WERI-Rb-1 (cell line): Measurements from ENCODE around the gene CECR2.

Experiments
- DNase-seq: peaks from one replicate; pipeline ENCODE4 v3.0.0-alpha.2; 2020
- H3K27ac ChIP-seq: fragments of 250-450 bp; sonication (Bioruptor Pico); 2 replicates; pipeline ENCODE4 v1.5.1; 2020; ENCODE audit warnings: mild to moderate bottlenecking, moderate library complexity
- H3K27me3 ChIP-seq: fragments of 250-450 bp; sonication (Bioruptor Pico); 2 replicates; pipeline ENCODE4 v1.5.1; 2021; ENCODE audit warnings: mild to moderate bottlenecking, low read depth, moderate library complexity; ENCODE audit not compliant: insufficient read depth, severe bottlenecking
- H3K36me3 ChIP-seq: fragments of 250-450 bp; sonication (Bioruptor Pico); 2 replicates; pipeline ENCODE4 v1.5.1; 2020; ENCODE audit warnings: mild to moderate bottlenecking, moderate library complexity
- H3K4me3 ChIP-seq: 2 replicates; pipeline ENCODE4 v1.5.1; 2011; ENCODE audit warnings: low read depth, mild to moderate bottlenecking, control low read depth, low read length
- H3K9me3 ChIP-seq: fragments of 250-450 bp; sonication (Bioruptor Pico); 2 replicates; pipeline ENCODE4 v1.5.1; 2021; ENCODE audit warnings: mild to moderate bottlenecking, moderate library complexity; ENCODE audit not compliant: severe bottlenecking
- CTCF ChIP-seq: IDR thresholded peaks from 2 replicates; pipeline ENCODE4 v1.5.1; 2011; ENCODE audit warnings: low read depth, mild to moderate bottlenecking, control low read depth, inconsistent platforms, low read length

CECR2 gene

DNA sequence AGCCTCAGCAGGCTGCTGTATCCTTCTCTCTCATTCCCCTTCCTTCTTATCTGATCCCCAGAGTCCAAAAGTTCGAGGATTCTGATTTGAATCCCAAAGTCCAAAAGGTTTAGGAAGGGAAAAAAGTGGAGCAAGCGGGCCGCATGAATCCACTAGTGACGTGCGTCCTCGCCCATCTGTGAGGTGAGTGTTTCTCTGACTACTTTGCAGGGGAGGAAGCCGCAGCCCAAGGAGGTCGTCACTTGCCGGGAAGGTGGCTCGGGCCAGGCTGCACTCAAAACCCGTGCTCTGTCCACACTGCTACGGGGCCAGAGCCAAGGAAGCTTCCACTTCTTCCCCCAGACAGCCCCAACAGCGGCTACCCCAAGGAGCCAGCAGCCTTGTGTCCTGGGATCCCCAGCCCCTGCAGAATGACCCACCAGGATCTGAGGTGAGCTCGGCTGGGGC lies 210.3 kb downstream of the CECR2 start:
- H3K4me3 ChIP-seq, result no peak overlapping the region
- no peaks in the 10 kb centered on the region for H3K27me3 ChIP-seq
- no peak overlapping the region for H3K27ac ChIP-seq
- DNase-seq, result no peak
- H3K9me3 ChIP-seq, result no peaks in the 10 kb centered on the region
- no peaks in the 10 kb centered on the region for H3K36me3 ChIP-seq
- TF ChIP-seq CTCF, result no peak

- no peak overlapping the region for H3K27ac ChIP-seq
- H3K9me3 ChIP-seq, result no peaks in the 10 kb centered on the region
- no peaks in the 10 kb centered on the region for H3K36me3 ChIP-seq
- DNase-seq, result no peak
- H3K27me3 ChIP-seq, result no peaks in the 10 kb centered on the region
- no peak overlapping the region for H3K4me3 ChIP-seq
- peak; percentile 31; the same call in 1 of the 2 replicates for TF ChIP-seq CTCF
Measured at GRCh38 chr22:17580441-17581031, 211.3 kb downstream of the CECR2 start.

DNA sequence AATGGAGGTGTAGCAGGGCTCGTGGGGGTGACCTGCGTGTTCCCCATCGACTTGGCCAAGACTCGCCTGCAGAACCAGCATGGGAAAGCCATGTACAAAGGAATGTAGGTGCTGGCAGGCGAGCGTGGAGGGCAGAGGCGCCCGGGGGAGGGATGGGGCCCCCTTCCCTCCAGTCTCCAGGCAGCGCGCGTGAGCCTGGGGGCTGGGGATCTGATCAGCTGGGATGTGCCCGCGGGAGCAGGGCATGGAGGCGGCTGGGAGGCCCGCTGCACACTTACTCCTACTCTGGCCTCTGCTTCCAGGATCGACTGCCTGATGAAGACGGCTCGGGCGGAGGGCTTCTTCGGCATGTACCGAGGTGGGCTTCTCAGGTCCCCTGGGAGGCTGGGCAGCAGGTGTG lies 211.8 kb downstream of the CECR2 start:
- Histone ChIP-seq H3K4me3 (no peak overlapping the region), H3K36me3 (no peaks in the 10 kb centered on the region), H3K9me3 (no peaks in the 10 kb centered on the region), H3K27me3 (no peaks in the 10 kb centered on the region), H3K27ac (no peak overlapping the region)
- no peak for DNase-seq
- TF ChIP-seq CTCF, result no peak

DNA sequence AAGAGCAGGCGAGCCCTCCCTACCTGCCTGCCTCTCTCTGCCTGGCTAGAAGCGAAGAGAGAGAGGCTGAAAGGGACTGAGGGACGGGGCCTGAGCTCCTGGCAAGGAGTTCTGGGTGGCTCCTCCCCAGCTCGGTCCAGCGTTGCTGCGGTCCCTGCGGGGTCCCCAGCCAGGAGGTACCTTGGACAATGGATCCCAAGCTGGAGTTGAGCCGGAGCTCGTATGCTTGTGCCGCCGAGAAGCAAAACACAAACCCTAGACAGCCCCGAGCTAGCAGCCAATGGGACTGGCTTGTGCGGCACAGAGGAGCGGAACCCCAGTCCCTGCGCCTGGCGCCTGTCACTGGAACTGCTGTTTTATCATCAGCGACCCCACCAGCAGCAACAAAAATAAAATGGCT lies 212.4 kb downstream of the CECR2 start:
- no peaks in the 10 kb centered on the region for H3K9me3 ChIP-seq
- H3K4me3 ChIP-seq, result no peak overlapping the region
- H3K27ac ChIP-seq, result no peak overlapping the region
- no peak for TF ChIP-seq CTCF
- no peaks in the 10 kb centered on the region for H3K27me3 ChIP-seq
- DNase-seq, result no peak
- H3K36me3 ChIP-seq, result no peaks in the 10 kb centered on the region

GRCh38 chr22:17583151-17583550 lies 213.9 kb downstream of the CECR2 start:
- H3K27me3 ChIP-seq, result no peaks in the 10 kb centered on the region
- no peaks in the 10 kb centered on the region for H3K36me3 ChIP-seq
- no peak overlapping the region for H3K27ac ChIP-seq
- DNase-seq, result no peak
- H3K4me3 ChIP-seq, result no peak overlapping the region
- no peaks in the 10 kb centered on the region for H3K9me3 ChIP-seq
- TF ChIP-seq CTCF, result no peak

- H3K36me3 ChIP-seq, result peaks cover 14% of the 10 kb centered on the region
- DNase-seq, result no peak
- no peak for TF ChIP-seq CTCF
- H3K9me3 ChIP-seq, result no peaks in the 10 kb centered on the region
- no peak overlapping the region for H3K4me3 ChIP-seq
- no peak overlapping the region; the same call in 1 of the 2 replicates for H3K27ac ChIP-seq
- H3K27me3 ChIP-seq, result no peaks in the 10 kb centered on the region
Measured at GRCh38 chr22:17586831-17587440, 217.7 kb downstream of the CECR2 start.
